Dendritic cell treated with granulocyte-macrophage colony-stimulating factor and Interleukin-4, amounts not matched to agents 40 ng/mL and 50 ng/mL, for 4 days (primary cell): Measurements from ENCODE around the gene CTNNBL1.
"Not testable (repeated sequence)": the region's sequence is repeated elsewhere in the genome, so short reads cannot be mapped to it uniquely, and the experiment has no call there.

ENCODE experiments used
- H3K27ac Mint-ChIP-seq: one replicate; pipeline ENCODE4 v1.8.0; 2022; ENCODE audit warnings: mild to moderate bottlenecking, mixed read lengths
- H3K27me3 Mint-ChIP-seq: one replicate; pipeline ENCODE4 v1.8.0; 2022; ENCODE audit warnings: mild to moderate bottlenecking, mixed read lengths
- H3K36me3 Mint-ChIP-seq: one replicate; pipeline ENCODE4 v1.8.0; 2022; ENCODE audit warnings: low read depth, mixed read lengths
- H3K4me1 Mint-ChIP-seq: one replicate; pipeline ENCODE4 v1.8.0; 2022; ENCODE audit warnings: low read depth, mixed read lengths
- H3K4me3 Mint-ChIP-seq: one replicate; pipeline ENCODE4 v1.8.0; 2022; ENCODE audit warnings: mild to moderate bottlenecking, moderate library complexity, mixed read lengths
- H3K9me3 Mint-ChIP-seq: one replicate; pipeline ENCODE4 v1.8.0; 2022; ENCODE audit warnings: mixed read lengths
- intact Hi-C: fragments of 100-400 bp; cut with micrococcal nuclease; formaldehyde crosslinking; loops from one replicate; pipeline ENCODE4 v1.15.0; 2022

CTNNBL1 gene

DNA sequence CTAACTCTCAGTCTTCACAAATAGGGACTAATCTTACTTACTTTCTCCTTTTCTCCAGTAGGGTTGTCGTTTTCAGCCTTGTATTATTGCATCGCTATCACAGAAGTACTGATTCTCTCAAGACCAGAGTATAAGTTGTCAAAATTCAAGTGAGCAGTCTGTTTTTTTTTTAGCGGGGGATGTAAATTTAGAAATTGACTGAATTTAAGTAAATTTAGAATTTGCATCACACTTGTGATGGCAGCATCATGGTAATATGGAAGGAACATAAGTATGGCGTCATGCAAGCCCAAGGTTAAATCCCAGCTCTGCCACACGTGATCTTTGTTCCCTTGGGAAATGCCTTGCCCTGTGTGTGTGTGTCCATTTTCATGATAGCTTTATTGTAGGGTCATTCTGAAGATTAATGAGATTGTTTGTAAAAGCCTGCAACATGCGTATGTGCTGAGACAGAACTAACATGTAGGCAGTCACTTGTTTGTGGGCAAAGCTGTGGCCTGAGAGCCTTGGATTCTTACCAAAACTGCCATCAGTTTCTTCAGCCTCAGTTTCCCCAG is 156.3 kb downstream of the CTNNBL1 start:
- intact Hi-C loops = no loop called here
- Mint-ChIP-seq H3K9me3 (no peaks in the 10 kb centered on the region), H3K36me3 (peaks cover 82% of the 10 kb centered on the region), H3K27me3 (no peaks in the 10 kb centered on the region), H3K27ac (no peak overlapping the region), H3K4me3 (no peak overlapping the region), H3K4me1 (no peaks in the 10 kb centered on the region)

DNA sequence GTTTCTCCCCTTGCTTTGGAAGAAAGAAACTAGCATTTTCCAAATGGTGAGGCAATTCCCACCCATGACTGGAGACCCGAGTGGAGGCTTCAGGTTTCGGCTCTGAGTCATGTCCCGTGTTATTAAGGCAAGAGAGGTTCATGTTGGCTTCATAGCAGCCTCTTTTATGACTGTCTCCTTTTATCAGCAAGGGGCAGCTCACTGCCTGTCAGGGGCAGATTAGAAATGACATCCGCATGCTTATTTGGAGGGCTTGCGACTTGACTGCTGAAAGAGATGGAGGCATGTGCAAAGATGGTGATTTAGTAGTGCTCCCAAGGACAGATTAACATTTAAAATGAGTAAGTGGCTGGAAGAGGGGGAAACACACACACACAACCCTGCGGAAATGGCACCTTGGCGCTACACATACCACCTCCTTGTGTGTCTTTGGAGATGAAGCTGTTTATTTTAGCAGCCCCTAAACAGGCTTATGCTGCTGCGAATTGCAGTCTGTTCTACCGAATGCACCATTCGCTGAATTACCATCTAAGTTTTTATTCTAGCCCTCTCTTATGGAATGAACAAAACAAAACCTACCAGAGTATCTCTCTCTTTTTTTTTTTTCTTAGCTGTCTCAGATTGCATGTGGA is 157.0 kb downstream of the CTNNBL1 start:
- Mint-ChIP-seq H3K27me3 (no peaks in the 10 kb centered on the region), H3K4me3 (no peak overlapping the region), H3K27ac (no peak overlapping the region), H3K36me3 (peaks cover 82% of the 10 kb centered on the region), H3K4me1 (no peaks in the 10 kb centered on the region), H3K9me3 (no peaks in the 10 kb centered on the region)
- intact Hi-C loops = no loop called here

DNA sequence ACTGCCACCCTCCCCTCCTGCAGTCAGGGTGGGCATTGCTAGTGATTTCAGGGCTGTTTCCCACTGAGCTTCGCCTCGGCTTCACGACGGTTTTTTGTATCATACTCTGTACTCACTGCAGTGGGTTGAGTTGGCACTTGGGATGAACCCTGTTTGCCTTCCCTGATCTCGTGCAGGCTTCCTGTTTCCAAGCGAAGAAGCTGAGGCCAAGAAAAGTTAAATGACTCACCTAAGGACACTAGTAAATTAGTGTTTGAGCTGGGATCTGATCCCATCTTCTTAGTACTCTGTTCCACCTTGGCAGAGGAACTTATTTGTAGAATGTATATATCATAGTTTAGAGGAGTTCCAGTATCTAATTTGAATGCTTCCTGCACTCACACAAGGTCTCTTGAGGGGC is 158.8 kb downstream of the CTNNBL1 start:
- Mint-ChIP-seq H3K36me3 (peaks cover 77% of the 10 kb centered on the region), H3K4me3 (no peak overlapping the region), H3K27me3 (no peaks in the 10 kb centered on the region), H3K4me1 (no peaks in the 10 kb centered on the region), H3K9me3 (no peaks in the 10 kb centered on the region), H3K27ac (no peak overlapping the region)
- intact Hi-C loops = no loop called here

DNA sequence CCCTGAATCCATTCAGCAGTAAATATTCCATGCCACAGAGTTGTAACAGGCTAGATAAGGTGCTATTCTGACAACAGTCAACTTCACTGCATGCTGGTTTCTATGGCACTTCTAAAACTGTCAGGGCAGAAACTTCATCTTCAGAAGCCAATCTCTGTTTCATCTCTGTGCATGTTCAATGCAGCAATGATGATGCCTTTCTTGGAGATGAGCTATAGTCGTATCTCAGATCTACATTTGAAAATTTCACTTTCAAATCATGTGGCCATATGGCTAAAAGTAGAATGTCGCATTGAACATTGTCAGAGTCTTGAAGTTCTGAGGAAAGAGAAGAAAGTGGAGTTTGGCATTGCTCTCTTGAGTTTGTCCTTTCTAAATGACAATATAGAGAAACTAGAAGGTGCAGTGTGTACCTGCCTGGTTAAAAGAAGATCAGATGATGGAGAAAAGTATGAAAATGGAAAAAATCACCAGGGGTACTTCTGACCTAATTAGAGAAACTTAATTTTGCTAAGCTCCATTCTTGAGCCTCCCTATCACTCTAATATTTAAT is 160.1 kb downstream of the CTNNBL1 start:
- no peaks in the 10 kb centered on the region for H3K9me3 Mint-ChIP-seq
- intact Hi-C loops = no loop called here
- peaks cover 75% of the 10 kb centered on the region for H3K36me3 Mint-ChIP-seq
- H3K4me1 Mint-ChIP-seq = no peaks in the 10 kb centered on the region
- H3K27ac Mint-ChIP-seq = no peak overlapping the region
- no peaks in the 10 kb centered on the region for H3K27me3 Mint-ChIP-seq
- H3K4me3 Mint-ChIP-seq = no peak overlapping the region

DNA sequence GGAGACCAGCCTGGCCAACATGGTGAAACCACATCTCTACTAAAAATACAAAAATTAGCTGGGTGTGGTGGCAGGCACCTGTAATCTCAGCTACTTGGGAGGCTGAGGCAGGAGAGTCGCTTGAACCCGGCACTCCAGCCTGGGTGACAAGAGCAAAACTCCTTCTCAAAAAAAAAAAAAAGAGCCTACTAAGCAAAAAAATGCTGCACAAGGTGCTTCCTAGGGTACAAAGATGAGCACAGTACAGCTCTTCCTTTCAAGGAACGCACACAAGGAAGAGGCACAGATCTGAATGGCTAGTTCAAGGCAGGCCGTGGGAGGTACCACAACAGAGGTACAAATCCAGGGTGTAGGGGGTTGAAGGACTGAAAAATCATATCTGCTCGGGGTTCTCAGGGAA is 162.2 kb downstream of the CTNNBL1 start:
- intact Hi-C loops, H3K4me1 Mint-ChIP-seq, H3K4me3 Mint-ChIP-seq, H3K9me3 Mint-ChIP-seq, H3K27me3 Mint-ChIP-seq, H3K27ac Mint-ChIP-seq: not testable (repeated sequence)
- H3K36me3 Mint-ChIP-seq = peaks cover 75% of the 10 kb centered on the region

DNA sequence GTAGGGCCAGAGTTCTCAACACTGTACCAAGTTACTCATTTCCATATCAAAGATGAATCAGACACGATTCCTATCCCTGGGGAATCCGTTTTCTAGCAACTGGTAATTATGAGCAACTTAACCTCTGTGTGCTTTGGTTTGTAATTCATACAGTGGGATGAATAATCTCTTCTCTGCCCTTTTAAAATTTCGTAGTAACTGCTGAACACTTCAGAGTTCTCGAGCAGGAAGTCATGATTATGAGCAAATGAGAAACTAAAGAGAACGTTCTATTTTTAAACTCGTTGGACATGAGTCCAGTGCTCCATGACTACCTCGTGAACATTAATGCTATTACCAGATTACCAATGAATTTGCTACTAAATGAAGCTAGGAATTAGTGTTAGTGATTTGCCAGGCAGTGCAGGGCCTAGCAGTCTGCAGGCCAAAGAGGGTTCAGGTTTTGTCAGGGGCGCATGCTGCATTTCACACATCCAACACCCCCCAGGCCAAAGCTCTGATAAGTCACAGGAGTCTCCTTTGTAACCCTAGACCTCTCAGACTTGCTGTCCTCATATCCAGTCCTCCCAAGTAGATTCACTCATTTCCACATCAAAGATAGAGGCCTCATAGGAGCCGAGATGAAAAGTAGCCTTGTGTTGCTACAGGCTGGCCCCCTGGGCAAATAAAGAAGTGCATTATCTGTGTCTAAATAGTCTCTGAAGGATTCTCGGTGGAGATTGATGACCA is 163.3 kb downstream of the CTNNBL1 start:
- intact Hi-C loops = no loop called here
- Mint-ChIP-seq H3K36me3 (peaks cover 84% of the 10 kb centered on the region), H3K27me3 (no peaks in the 10 kb centered on the region), H3K4me1 (no peaks in the 10 kb centered on the region), H3K9me3 (no peaks in the 10 kb centered on the region), H3K4me3 (no peak overlapping the region), H3K27ac (no peak overlapping the region)

DNA sequence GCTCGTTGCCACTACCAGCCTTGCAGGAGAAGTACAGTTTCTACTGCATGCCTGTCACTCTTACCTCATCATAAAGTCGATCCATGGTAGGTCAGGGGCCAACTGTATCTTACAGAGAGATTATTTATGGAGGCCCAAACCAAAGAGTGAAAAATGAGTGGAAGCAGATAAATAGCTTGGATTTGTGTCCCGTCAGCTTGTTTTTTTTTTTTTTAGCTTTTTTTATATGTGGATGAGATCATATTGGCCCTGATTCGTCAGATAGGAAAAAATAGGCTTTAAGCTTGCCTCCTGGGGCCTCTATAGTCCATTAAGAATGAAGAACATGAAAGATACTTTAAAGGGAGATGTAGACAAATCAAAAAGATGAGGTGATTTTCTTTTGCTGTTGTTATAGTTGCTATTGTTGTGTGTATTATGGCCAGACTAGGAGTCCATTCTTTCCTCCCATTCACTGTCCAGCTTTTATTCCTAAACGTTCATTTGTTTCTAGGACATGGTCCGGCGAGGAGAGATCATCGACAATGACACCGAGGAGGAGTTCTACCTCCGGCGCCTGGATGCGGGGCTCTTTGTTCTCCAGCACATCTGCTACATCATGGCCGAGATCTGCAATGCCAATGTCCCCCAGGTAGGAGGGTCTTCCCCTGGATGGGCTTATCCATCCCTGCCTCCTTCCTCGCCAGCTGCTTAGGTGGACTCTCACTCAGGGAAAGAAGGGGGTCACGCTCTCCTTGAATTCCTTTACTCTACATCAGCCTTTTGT is 165.8 kb downstream of the CTNNBL1 start:
- H3K36me3 Mint-ChIP-seq = peaks cover 91% of the 10 kb centered on the region

DNA sequence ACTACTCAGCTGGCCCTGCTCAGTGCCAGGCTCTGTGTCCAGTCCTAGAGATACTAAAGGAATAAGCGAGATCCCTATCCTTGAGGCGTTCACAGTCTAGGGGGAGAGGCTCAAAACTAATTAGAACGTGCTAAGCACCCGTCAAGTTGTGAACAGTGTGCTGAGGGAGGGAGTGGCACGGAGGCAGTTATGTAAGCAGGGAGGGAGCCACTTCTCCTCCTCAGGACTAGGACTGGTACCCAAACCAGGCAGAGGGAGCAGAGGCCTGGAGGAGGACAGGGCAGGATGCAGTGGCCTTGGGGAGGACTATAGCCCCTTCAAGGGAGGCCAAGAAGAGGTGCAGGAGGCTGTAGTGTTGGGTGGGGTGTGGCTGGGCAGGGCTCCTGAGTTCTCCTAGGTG is 169.5 kb downstream of the CTNNBL1 start:
- Mint-ChIP-seq H3K27ac (no peak overlapping the region), H3K9me3 (no peaks in the 10 kb centered on the region), H3K36me3 (peaks cover 90% of the 10 kb centered on the region), H3K4me3 (no peak overlapping the region), H3K27me3 (no peaks in the 10 kb centered on the region), H3K4me1 (no peaks in the 10 kb centered on the region)
- intact Hi-C loops = no loop called here

More for the DNA sequence above, 165.8 kb downstream of the CTNNBL1 start:
- Mint-ChIP-seq H3K4me1 (no peaks in the 10 kb centered on the region), H3K27ac (no peak overlapping the region), H3K27me3 (no peaks in the 10 kb centered on the region), H3K9me3 (no peaks in the 10 kb centered on the region), H3K4me3 (no peak overlapping the region)
- intact Hi-C loops = no loop called here

DNA sequence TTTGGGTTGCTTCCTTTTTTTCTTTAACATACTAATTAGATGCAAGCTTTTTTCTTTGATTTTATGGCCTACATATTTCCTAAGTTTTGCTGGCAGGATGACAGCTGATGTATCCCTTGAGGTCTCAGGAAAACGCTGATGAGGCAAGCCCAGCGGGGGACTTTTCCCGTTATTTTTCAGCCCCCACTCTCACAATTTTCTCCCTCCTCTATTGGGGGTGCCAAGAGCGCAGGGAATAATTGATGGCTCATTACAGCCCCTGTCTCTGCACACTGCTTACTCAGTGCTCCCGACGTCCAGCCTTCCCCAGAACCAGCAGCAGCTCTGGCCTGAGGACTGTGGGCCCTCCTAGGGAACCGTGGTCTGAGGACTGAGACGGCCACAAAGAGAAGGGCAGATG is 170.5 kb downstream of the CTNNBL1 start:
- H3K27me3 Mint-ChIP-seq = no peaks in the 10 kb centered on the region
- H3K27ac Mint-ChIP-seq = no peak overlapping the region
- intact Hi-C loops = no loop called here
- H3K4me3 Mint-ChIP-seq = no peak overlapping the region
- no peaks in the 10 kb centered on the region for H3K9me3 Mint-ChIP-seq
- H3K36me3 Mint-ChIP-seq = peaks cover 82% of the 10 kb centered on the region
- H3K4me1 Mint-ChIP-seq = peaks cover 9% of the 10 kb centered on the region

DNA sequence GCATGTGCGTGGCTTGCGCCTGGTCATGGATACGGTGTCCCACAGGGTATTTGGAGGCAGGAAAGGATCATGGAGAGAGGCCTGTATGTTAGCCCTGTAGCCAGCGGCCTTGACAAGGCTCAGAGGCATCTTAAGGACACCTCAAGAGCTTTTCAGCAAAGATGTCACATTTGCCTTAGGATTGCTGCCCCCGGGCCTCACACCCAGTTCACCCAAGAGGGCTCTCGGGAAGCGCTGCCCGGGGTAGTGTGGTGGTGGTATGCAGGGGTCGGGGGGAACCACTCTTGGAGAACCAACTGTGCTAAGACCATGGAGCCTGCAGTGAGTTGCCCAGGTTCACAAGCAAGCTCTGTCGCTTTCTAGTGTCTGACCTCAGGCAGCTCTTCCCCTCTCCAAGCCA is 172.2 kb downstream of the CTNNBL1 start:
- Mint-ChIP-seq H3K36me3 (peaks cover 82% of the 10 kb centered on the region), H3K9me3 (no peaks in the 10 kb centered on the region), H3K27ac (no peak overlapping the region), H3K27me3 (no peaks in the 10 kb centered on the region), H3K4me1 (peaks cover 20% of the 10 kb centered on the region), H3K4me3 (no peak overlapping the region)
- intact Hi-C loops = no loop called here

DNA sequence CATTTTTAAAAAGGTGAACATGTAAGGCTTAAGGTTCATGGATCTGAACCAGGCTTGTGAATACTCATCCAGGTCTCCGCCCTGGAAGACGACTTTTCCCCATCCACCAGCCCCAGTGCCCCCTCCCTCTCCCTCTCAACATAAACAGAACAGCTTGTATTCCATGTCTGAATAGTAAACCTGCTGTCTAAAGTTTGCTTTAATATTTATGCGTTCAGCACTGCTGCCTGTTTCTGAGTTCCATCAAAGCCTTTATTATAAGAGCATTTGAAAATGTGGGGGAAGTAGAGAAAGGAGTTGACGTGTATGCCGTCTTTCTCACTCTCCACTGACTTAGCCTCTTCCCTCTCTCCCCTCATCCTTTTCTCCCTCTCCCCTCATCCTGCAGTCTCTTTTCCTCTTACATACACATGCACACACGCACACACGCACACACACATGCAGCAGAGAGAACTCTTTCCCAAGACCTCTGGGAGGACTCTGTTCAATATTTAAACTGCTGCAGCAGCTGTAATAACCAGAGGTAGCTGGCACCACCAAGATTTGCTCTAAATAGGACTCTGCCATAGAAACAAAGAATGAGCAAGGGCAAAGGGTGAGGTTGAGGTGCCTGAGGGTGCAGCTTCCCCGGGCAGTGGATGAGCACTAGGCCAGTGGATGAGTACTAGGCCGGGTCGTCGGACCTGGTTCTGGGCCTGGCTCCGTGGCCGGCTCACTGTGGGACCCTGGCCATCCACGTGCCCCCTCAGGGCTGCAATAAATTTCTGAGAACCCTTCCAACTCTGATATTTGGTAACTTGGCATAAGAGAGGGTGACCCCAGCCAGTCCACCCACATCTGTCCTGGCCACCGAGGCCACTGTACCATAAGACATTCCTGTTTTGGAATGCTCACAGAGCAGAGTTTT is 173.7 kb downstream of the CTNNBL1 start:
- Mint-ChIP-seq H3K27me3 (no peaks in the 10 kb centered on the region), H3K27ac (no peak overlapping the region), H3K4me3 (no peak overlapping the region), H3K9me3 (no peaks in the 10 kb centered on the region), H3K36me3 (peaks cover 82% of the 10 kb centered on the region), H3K4me1 (peaks cover 20% of the 10 kb centered on the region)
- intact Hi-C loops = no loop called here

DNA sequence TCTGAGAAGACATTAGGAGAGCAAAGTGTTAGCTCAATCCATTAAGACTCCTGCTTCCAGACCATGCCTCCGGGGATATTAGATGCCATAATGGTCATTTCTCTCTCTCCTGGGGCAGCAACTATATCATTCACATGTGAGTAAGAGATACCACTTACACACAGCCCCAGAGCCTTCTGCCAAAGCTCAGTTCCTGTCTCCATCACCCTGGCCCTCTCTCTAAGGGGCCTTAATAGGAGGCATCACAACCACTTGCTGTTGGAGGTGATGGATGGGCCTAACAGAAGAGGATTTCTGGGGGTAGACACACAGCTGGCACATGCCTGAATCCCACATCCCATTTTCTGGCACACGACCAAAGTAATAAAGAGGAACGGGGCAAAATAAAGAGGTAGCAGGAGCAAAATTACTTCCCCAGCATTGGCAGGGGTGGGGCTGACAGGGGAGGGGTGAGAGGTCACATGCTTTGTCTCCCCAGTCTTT is 175.1 kb downstream of the CTNNBL1 start:
- peaks cover 82% of the 10 kb centered on the region for H3K36me3 Mint-ChIP-seq
- H3K4me1 Mint-ChIP-seq = peaks cover 20% of the 10 kb centered on the region
- H3K9me3 Mint-ChIP-seq = no peaks in the 10 kb centered on the region
- H3K4me3 Mint-ChIP-seq = no peak overlapping the region
- intact Hi-C loops = no loop called here
- no peaks in the 10 kb centered on the region for H3K27me3 Mint-ChIP-seq
- H3K27ac Mint-ChIP-seq = peak overlapping the region; percentile 0

DNA sequence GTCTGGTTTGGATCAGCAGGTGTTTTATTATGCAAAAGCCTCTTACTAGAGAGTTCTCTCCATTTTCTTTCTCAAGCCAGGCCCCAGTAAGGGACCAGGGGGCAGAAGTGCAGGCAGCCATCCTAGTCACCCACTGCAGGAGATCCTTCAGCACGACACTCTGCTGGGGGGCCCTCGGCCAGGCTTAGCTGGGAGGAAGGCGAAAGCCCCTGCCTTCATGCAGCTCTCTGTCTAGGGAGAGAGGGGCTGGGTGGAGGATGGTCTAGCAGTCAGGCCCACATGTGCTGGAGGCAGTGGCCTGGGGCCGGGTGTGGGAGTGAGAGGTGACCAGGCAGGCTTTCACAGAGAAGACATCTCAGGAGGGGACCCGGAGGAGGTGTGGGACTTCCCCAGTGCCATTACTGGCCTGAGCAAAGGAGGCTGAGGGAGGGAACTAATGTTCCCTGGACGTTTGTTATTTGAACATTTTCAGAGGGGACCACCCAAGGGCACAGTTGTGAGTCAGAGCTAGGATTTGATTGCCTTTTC is 175.6 kb downstream of the CTNNBL1 start:
- H3K9me3 Mint-ChIP-seq = no peaks in the 10 kb centered on the region
- H3K27ac Mint-ChIP-seq = peak overlapping the region; percentile 0
- H3K4me3 Mint-ChIP-seq = no peak overlapping the region
- peaks cover 20% of the 10 kb centered on the region for H3K4me1 Mint-ChIP-seq
- intact Hi-C loops = no loop called here
- H3K27me3 Mint-ChIP-seq = no peaks in the 10 kb centered on the region
- peaks cover 82% of the 10 kb centered on the region for H3K36me3 Mint-ChIP-seq
